ENCODE data around the gene ZNFX1.

DNA sequence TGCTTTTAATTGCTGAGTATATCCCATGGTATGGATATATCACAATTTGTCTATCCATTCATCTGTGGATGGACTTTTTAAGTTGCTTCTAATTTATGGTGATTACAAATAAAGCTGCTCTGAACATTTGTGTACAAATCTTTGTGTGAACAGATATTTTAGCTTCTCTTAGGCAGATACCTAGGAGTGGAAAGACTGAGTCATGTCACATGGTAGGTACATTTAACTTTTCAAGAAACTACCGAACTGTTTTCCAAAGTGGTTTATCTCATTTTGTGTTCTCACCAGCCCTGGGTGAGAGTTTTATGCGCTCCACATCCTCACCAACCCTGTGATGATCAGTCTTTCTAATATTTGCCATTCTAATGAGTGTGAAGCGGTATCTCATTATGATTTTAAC, 31.0 kb upstream of the ZNFX1 start:
- TF ChIP-seq, protein P1, sequence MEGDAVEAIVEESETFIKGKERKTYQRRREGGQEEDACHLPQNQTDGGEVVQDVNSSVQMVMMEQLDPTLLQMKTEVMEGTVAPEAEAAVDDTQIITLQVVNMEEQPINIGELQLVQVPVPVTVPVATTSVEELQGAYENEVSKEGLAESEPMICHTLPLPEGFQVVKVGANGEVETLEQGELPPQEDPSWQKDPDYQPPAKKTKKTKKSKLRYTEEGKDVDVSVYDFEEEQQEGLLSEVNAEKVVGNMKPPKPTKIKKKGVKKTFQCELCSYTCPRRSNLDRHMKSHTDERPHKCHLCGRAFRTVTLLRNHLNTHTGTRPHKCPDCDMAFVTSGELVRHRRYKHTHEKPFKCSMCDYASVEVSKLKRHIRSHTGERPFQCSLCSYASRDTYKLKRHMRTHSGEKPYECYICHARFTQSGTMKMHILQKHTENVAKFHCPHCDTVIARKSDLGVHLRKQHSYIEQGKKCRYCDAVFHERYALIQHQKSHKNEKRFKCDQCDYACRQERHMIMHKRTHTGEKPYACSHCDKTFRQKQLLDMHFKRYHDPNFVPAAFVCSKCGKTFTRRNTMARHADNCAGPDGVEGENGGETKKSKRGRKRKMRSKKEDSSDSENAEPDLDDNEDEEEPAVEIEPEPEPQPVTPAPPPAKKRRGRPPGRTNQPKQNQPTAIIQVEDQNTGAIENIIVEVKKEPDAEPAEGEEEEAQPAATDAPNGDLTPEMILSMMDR (IDR thresholded peaks at IDR 0.05) = no peak
- TF ChIP-seq EZH2phosphoT487 (IDR thresholded peaks at IDR 0.05) (no peak), EZH2 (IDR thresholded peaks at IDR 0.05) (no peak)
